Forelimb muscle (tissue), 1 donor: ENCODE data around the gene GJB4. TPM values are rescaled to one million over a fixed set of nuclear protein-coding genes. Genes with fewer than 3 reads are reported as not detected.
"Not testable (repeated sequence)": the region's sequence is repeated elsewhere in the genome, so short reads cannot be mapped to it uniquely, and the experiment has no call there.

Source experiments
- DNase-seq: peaks from one replicate; pipeline ENCODE4 v3.0.0-alpha.2; 2013; ENCODE audit warnings: low read depth
- polyA plus RNA-seq: library from polyadenylated mRNA; unstranded; fragments of 120-200 nt; gene quantifications from one replicate; pipeline ENCODE4 v1.2.1, GENCODE V29; 2013; ENCODE audit not compliant: insufficient read length

GJB4 gene
- polyA plus RNA-seq, 1 donor = 0.08 TPM

DNA sequence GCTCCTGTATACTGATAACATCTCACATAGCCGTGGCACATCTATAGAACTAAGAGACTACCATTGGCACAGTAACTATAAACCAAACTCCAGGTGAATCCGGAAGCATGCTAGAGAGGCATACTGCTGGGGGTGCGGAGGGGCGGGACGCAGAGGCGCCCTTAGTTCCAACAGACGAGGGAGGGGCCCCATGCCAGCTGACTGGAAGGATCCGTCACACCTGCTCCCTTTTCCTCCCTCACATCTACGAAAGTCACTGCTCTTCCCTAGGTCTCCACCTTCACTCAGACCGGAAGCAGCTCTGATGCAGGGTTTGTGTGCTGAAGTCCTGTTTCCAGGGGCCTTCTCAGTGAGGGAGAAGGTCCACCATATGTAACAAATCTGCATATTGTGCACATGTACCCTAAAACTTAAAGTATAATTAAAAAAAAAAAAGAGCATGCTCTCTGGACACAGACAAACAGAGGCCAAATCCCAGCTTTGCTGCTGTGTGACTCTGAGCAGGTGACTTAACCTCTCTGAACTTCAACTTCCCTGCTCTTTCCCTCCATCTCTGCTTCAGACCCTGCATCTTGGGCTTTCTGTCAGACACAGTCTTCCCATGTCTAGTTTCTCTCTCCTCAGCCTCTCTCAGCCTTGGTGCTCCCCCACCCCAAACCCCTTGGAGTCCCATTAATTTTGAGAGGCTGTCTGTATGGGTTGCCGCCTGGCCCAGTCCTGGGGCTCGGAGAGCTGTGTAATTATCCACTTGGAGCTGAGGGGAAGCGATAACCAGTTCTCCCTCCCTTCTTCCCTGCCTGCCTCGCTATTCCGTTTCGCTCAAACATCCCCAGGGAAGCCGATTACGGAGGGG lies 12.5 kb upstream of the GJB4 start:
- DNase-seq = no peak

- no peak for DNase-seq
These were observed 11.9 kb upstream of the GJB4 start for GRCh38 chr1:34747638-34747941.

- DNase-seq = no peak
These were observed 9.5 kb upstream of the GJB4 start for GRCh38 chr1:34749992-34750391.

- DNase-seq = no peak
These were observed 8.9 kb upstream of the GJB4 start for GRCh38 chr1:34750610-34751009.

- DNase-seq = no peak
These were observed 6.4 kb upstream of the GJB4 start for GRCh38 chr1:34753163-34753562.

DNA sequence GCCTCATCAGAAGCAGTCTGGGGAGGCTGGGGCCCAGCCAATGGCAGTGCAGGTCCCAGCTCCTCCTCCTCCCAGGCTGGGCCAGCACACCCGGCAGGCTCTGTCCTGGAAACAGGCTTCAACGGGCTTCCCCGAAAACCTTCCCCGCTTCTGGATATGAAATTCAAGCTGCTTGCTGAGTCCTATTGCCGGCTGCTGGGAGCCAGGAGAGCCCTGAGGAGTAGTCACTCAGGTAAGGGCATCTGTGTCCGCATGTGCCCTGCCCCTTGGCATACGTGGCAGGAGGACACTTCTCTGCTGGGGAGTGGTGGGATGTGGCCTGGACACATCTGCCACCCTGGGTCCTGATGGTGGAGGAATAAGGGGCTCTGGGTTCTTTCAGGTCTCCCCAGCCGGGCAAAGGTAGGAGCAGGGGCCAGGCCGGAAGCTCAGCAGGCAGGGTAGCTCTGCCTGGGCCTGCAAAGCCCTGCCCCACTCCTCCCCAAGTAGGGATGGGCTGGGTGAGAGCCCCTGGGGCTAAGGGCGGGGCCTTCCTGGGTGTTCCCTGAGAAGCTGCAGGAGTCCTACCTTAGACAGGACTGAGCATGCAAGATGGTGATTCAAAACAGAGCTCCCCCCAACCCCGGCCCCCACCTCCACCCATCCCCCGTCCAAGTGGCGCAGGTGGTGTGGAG lies 4.4 kb upstream of the GJB4 start, which contains the start of gene GJB5:
TSS of gene GJB5 (plus strand) at position 84 of the 674 bp plus-strand sequence. CDS start 2,284 bp downstream, outside the sequence.
- no peak for DNase-seq

DNA sequence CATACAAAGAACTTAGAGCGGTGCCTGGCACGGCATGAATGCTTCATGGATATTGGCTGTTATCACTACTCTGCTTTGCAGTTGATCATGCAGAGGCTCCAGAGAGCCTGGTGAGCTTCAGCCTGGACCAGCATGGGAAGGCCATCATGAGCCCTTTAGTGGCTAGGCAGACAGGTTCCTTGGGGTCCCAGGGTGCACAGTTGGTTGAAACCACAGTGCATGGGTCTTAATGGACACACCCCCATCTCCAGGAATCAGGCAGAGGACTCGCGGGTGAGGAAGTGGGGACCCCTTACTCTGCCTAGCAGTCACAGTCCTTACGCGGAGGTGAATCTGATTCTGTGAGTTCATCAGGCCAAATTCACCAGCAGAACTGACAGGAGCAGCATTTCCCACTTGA lies 3.6 kb upstream of the GJB4 start:
- no peak for DNase-seq

GRCh38 chr1:34757386-34757785 lies 2.2 kb upstream of the GJB4 start:
- DNase-seq = no peak

DNA sequence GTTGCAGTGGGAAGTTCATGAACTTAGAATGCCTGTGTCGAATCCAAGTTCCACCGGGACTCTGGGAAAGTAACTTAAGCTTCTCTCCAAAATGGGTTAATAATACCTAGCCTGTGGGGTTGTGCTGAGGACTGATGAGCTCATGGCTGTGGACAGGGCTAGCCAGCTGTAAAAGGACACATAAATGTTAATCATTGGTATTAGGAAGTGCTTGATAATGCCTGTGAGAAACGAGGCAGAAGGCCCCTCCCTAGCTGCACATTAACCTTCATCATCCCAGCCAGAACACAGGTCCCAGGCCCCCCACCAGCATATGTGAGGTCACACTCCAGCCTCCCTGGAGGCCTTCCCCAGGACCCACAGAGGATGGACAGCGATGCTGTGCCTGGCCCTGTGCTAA lies 789 bp upstream of the GJB4 start:
- DNase-seq = no peak

DNA sequence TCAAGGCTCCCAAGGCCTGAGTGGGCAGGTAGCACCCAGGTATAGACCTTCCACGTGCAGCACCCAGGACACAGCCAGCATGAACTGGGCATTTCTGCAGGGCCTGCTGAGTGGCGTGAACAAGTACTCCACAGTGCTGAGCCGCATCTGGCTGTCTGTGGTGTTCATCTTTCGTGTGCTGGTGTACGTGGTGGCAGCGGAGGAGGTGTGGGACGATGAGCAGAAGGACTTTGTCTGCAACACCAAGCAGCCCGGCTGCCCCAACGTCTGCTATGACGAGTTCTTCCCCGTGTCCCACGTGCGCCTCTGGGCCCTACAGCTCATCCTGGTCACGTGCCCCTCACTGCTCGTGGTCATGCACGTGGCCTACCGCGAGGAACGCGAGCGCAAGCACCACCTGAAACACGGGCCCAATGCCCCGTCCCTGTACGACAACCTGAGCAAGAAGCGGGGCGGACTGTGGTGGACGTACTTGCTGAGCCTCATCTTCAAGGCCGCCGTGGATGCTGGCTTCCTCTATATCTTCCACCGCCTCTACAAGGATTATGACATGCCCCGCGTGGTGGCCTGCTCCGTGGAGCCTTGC lies 1.7 kb downstream of the GJB4 start:
- DNase-seq = no peak

DNA sequence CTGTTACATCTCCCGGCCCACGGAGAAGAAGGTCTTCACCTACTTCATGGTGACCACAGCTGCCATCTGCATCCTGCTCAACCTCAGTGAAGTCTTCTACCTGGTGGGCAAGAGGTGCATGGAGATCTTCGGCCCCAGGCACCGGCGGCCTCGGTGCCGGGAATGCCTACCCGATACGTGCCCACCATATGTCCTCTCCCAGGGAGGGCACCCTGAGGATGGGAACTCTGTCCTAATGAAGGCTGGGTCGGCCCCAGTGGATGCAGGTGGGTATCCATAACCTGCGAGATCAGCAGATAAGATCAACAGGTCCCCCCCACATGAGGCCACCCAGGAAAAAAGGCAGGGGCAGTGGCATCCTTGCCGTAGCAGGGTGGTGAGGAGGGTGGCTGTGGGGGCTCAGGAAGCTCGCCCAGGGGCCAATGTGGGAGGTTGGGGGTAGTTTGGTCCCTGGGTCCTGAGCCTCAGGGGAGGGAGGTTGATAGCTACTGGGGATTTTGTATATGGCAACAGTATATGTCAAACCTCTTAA lies 2.3 kb downstream of the GJB4 start:
- DNase-seq = no peak

GRCh38 chr1:34762474-34763141 lies 3.1 kb downstream of the GJB4 start:
- no peak for DNase-seq

GRCh38 chr1:34763142-34763781 lies 3.7 kb downstream of the GJB4 start:
- DNase-seq = no peak

GRCh38 chr1:34768856-34769255 lies 9.3 kb downstream of the GJB4 start:
- DNase-seq = no peak

DNA sequence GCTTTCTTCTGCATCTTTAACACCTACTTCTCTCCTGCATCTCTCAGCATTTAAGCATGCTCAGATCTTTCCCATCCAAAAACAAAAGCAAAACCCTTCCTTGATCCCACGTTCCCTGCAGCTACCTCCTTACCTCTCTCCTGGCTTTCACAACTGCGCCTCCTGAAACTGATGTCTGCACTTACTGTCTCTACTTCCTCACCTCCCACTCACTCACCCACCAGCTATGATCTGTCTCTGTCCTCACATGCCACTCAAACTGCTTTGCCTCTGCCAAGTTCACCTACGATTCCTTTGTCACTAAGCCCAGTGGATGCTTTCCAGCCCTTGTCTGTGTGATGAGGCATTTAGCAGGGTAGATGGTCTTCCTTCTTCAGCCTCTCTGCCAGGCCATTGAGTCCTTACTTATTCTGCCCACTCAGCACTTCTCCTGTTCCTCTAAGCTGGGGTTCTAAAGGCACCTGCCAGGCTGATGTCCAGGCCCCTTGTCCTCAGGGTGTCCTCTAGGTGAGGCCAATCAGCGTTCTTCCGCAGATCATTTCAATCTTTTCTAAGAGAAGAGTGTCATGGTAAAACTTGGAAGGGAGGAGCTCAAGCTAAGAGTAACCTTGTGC lies 11.5 kb downstream of the GJB4 start:
- DNase-seq = no peak

DNA sequence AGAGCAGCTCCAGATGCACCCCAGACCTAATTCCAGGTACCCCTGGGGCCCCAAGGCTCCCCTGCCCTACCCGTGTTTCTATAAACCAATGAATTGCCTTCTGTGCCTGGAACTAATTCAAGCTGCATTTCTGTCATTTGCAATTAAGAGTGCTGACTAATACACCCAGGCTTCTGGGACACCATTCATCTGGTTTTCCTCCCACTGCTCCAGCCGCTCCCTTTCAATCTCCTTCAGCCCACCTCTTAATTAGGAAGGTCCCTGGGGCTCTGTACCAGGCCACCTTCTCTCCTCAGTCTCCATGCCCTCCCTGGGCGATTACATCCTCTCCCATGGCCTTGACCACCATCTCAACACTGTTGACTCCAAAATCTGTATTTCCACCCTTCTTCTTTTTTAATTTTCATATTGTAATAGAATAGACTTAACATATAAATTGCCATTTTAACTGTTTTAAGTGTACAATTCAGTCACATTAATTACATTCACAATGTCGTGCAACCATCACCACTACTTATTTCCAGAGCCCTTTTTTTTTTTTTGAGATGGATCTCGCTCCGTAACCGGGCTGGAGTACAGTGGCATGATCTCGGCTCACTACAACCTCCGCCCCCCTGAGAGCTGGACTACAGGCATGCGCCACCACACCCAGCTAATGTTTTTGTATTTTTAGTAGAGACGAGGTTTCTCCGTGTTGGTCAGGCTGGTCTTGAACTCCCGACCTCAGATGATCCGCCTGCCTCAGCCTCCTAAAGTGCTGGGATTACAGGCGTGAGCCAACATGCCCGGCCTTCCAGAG lies 12.2 kb downstream of the GJB4 start:
- no peak for DNase-seq

GRCh38 chr1:34773114-34773513 lies 13.6 kb downstream of the GJB4 start:
- DNase-seq = not testable (repeated sequence)

DNA sequence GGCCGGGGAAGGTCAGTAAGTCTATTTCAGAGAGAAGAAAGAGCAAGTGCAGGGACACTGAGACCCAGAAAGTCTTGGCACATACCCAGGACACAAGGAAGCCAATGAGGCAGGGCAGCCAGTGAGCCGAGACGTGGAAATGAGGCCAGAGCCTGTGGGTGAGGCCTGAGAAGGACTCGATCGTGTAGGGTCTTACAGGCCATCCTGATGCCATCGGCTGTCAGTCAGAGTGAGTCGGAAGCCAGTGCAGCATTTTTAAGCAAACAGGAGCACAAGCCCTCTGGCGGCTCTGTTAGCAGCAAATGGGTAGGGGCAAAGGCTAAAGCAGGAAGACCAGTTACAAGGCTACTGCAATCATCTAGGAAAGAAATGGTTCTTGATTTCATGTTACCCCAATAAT lies 15.4 kb downstream of the GJB4 start:
- no peak for DNase-seq

DNA sequence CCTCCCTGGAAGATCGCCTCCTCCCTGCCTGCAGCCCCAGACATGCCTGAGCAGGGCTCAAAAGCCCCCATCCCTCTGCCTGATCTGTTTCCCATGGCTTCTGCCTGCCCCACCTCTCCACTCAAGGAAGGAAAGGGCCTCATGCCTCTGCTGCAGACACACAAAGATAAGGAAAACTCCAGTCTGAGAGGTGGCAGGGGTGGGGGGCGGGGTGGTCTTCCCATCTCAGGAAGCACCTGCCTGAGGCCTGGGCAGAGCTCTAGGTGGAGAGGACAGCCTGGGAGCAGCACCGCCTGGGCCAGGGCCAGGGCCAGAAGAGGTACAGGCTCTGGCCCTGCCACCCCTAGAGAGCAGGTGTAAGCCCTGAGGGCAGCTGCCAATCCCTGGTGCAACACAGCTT lies 17.4 kb downstream of the GJB4 start:
- DNase-seq = no peak
